Middle frontal gyrus (tissue), 1 donor: ENCODE measurements around the gene RFX6.
"Not testable (repeated sequence)": the region's sequence is repeated elsewhere in the genome, so short reads cannot be mapped to it uniquely, and the experiment has no call there.

Experiments used
- DNase-seq: peaks from one replicate; pipeline ENCODE4 v3.0.0-alpha.2; 2015; ENCODE audit warnings: low spot score; ENCODE audit errors: extremely low spot score

Gene RFX6

GRCh38 chr6:116876635-116877611, at the start of gene RFX6:
TSS of gene RFX6 (plus strand) at chr6:116877242. CDS start at chr6:116877276, 34 bp downstream.
- no peak for DNase-seq

GRCh38 chr6:116827561-116828240, 49.3 kb upstream of the RFX6 start:
- DNase-seq: no peak

- no peak for DNase-seq
Measured at GRCh38 chr6:116828983-116829382, 48.1 kb upstream of the RFX6 start, which contains the start of gene GPRC6A. TSS of gene GPRC6A (minus strand) at chr6:116829083. CDS start at chr6:116829013, 70 bp downstream.

GRCh38 chr6:116834526-116834925, 42.5 kb upstream of the RFX6 start:
- not testable (repeated sequence) for DNase-seq

GRCh38 chr6:116836606-116837342, 40.3 kb upstream of the RFX6 start:
- no peak for DNase-seq

GRCh38 chr6:116840091-116840490, 37.0 kb upstream of the RFX6 start:
- DNase-seq: no peak

- no peak for DNase-seq
Measured at GRCh38 chr6:116842459-116842858, 34.6 kb upstream of the RFX6 start.

GRCh38 chr6:116847227-116847626, 29.8 kb upstream of the RFX6 start:
- no peak for DNase-seq

GRCh38 chr6:116858060-116858459, 19.0 kb upstream of the RFX6 start:
- no peak for DNase-seq

- DNase-seq: no peak
Measured at GRCh38 chr6:116859264-116859663, 17.8 kb upstream of the RFX6 start.

- no peak for DNase-seq
Measured at GRCh38 chr6:116866281-116866871, 10.7 kb upstream of the RFX6 start.

GRCh38 chr6:116872771-116873170, 4.3 kb upstream of the RFX6 start:
- DNase-seq: no peak

- DNase-seq: no peak
Measured at GRCh38 chr6:116876107-116876506, 935 bp upstream of the RFX6 start.

GRCh38 chr6:116877743-116878142, 701 bp downstream of the RFX6 start:
- no peak for DNase-seq

- DNase-seq: no peak
Measured at GRCh38 chr6:116881236-116881635, 4.2 kb downstream of the RFX6 start.

- no peak for DNase-seq
Measured at GRCh38 chr6:116883005-116883404, 6.0 kb downstream of the RFX6 start.

GRCh38 chr6:116884530-116884929, 7.5 kb downstream of the RFX6 start:
- no peak for DNase-seq

GRCh38 chr6:116887168-116887567, 10.1 kb downstream of the RFX6 start:
- no peak for DNase-seq

- DNase-seq: no peak
Measured at GRCh38 chr6:116887894-116888293, 10.9 kb downstream of the RFX6 start.

- DNase-seq: no peak
Measured at GRCh38 chr6:116888732-116889360, 11.8 kb downstream of the RFX6 start.

GRCh38 chr6:116894669-116895068, 17.6 kb downstream of the RFX6 start:
- DNase-seq: no peak
